ENCODE measurements around the gene CERS1.

Gene CERS1

GRCh38 chr19:18851673-18852325, 44.2 kb downstream of the CERS1 start:
- CTCF ChIA-PET, result interaction anchor here (2.4 to 12.6 kb wide), 2 partner anchors 15 to 18 kb away, joined by 10 to 158 read pairs; partner anchors contain the start of gene UPF1
- no peak for DNase-seq (ENCODE audit: extremely low spot score)
- TF ChIP-seq CTCF (IDR thresholded peaks at IDR 0.05; ENCODE audit: control extremely low read depth, extremely low read depth, low read depth, missing control alignments), result no peak
- POLR2A ChIA-PET, result no interaction called here

- TF ChIP-seq CTCF (IDR thresholded peaks at IDR 0.05; ENCODE audit: control extremely low read depth, extremely low read depth, low read depth, missing control alignments), result no peak
- CTCF ChIA-PET, result interaction anchor here (0.9 to 12.6 kb wide), 4 partner anchors 16 to 261 kb away, joined by 3 to 158 read pairs (median 8); partner anchors contain the start of genes REX1BD and UPF1
These were observed 45.2 kb downstream of the CERS1 start for GRCh38 chr19:18850471-18851375.

GRCh38 chr19:18849838-18850400, 46.0 kb downstream of the CERS1 start:
- POLR2A ChIA-PET, result no interaction called here
- CTCF ChIA-PET, result interaction anchor here (1.1 to 12.6 kb wide), 3 partner anchors 9 to 17 kb away, joined by 3 to 158 read pairs (median 10); partner anchors contain the start of gene UPF1
- no peak for DNase-seq (ENCODE audit: extremely low spot score)

More at GRCh38 chr19:18850471-18851375, 45.2 kb downstream of the CERS1 start:
- POLR2A ChIA-PET, result no interaction called here
- no peak for DNase-seq (ENCODE audit: extremely low spot score)

GRCh38 chr19:18848878-18849661, 46.9 kb downstream of the CERS1 start:
- DNase-seq (ENCODE audit: extremely low spot score), result no peak
- ChIA-PET CTCF (interaction anchor here (0.9 to 12.6 kb wide), 7 partner anchors 8 to 255 kb away, joined by 3 to 158 read pairs (median 21); partner anchors contain the start of gene UPF1), POLR2A (interaction anchor here (0.5 kb wide), 1 partner anchor 158 kb away, joined by 6 read pairs; no protein-coding TSS in a partner anchor)
- TF ChIP-seq CTCF (IDR thresholded peaks at IDR 0.05; ENCODE audit: control extremely low read depth, extremely low read depth, low read depth, missing control alignments), result no peak

More at GRCh38 chr19:18849838-18850400, 46.0 kb downstream of the CERS1 start:
- TF ChIP-seq CTCF (IDR thresholded peaks at IDR 0.05; ENCODE audit: control extremely low read depth, extremely low read depth, low read depth, missing control alignments), result no peak

- ChIA-PET CTCF (interaction anchor here (0.7 to 12.6 kb wide), 27 partner anchors 11 to 400 kb away, joined by 3 to 158 read pairs (median 4); partner anchors contain the start of genes COMP, UBA52 and UPF1), POLR2A (no interaction called here)
- peak; percentile 8 for TF ChIP-seq CTCF (IDR thresholded peaks at IDR 0.05; ENCODE audit: control extremely low read depth, extremely low read depth, low read depth, missing control alignments)
- no peak for DNase-seq (ENCODE audit: extremely low spot score)
These were observed 48.2 kb downstream of the CERS1 start for GRCh38 chr19:18847549-18848463.

All from GM10248 (cell line).